SU-DHL-6 (cell line): ENCODE results near the gene TSSK3.

Experiments used
- EZH2phosphoT487 ChIP-seq: fragments of 200-600 bp; sonication (generic), shearing (Covaris generic); conservative IDR thresholded peaks from 2 replicates; pipeline ENCODE4 v1.6.1; 2018; ENCODE audit warnings: mild to moderate bottlenecking, antibody characterized with exemption, low read length, moderate library complexity, mixed read lengths
- TF ChIP-seq, protein P1 (sequence below): fragments of 200-600 bp; sonication (generic); IDR thresholded peaks from one replicate; pipeline ENCODE4 v1.5.1; 2017; ENCODE audit warnings: antibody characterized with exemption, mild to moderate bottlenecking, low read length, moderate library complexity; ENCODE audit not compliant: insufficient read depth, poor library complexity, severe bottlenecking

DNA sequence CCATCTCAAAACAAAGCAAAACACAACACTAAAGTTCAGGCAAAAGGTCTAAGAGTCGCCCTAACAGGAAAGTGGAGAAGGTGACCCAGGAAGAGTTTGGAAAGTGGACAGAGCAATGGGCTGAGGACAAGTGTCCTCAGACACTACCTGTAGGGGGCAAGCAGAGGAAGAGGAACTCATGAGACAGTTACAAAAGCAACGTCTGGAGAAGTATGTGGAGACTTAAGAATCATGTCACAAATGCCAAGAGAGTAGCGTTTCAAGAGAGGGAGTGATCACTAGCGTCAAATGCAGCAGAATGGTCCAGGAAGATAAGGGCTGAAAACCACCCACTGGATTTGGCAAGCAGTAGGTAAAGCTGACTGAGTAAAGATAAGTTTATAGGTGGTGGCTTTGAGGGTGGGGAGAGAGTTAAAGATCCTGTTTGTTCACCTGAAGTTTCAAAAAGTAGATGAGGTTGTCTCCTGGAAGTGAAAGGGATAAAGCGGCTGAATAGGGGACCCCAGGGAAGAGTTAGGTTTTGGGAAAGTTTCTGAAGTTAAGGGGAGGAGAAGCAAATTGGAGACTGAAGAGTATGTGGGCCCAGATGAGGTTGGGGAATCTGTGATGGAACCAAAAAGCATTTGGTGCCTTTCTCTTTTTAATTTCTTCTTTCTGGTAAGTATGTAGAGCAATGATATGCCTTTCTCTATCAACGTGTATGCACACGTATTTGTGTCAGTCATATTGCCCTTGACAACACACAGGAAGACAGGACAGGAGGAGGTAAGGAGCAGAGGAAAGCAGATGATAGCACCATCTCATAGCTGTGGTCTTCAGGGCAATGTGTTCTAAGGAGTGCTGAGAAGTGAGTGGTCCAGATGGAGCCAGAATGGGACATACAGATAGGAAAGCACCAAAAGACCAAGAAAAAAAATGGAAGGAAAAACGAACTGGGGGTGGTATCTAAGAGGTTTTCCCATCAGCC is 28.8 kb downstream of the TSSK3 start:
- TF ChIP-seq, protein P1, sequence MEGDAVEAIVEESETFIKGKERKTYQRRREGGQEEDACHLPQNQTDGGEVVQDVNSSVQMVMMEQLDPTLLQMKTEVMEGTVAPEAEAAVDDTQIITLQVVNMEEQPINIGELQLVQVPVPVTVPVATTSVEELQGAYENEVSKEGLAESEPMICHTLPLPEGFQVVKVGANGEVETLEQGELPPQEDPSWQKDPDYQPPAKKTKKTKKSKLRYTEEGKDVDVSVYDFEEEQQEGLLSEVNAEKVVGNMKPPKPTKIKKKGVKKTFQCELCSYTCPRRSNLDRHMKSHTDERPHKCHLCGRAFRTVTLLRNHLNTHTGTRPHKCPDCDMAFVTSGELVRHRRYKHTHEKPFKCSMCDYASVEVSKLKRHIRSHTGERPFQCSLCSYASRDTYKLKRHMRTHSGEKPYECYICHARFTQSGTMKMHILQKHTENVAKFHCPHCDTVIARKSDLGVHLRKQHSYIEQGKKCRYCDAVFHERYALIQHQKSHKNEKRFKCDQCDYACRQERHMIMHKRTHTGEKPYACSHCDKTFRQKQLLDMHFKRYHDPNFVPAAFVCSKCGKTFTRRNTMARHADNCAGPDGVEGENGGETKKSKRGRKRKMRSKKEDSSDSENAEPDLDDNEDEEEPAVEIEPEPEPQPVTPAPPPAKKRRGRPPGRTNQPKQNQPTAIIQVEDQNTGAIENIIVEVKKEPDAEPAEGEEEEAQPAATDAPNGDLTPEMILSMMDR = no peak
- no peak for TF ChIP-seq EZH2phosphoT487
